ENCODE results near the gene FBXL20. TPM values are rescaled to one million over a fixed set of nuclear protein-coding genes. Genes with fewer than 3 reads are reported as not detected.

The FBXL20 gene
- total RNA-seq, 1 experiment from 2014 or later, result 5.0 TPM

DNA sequence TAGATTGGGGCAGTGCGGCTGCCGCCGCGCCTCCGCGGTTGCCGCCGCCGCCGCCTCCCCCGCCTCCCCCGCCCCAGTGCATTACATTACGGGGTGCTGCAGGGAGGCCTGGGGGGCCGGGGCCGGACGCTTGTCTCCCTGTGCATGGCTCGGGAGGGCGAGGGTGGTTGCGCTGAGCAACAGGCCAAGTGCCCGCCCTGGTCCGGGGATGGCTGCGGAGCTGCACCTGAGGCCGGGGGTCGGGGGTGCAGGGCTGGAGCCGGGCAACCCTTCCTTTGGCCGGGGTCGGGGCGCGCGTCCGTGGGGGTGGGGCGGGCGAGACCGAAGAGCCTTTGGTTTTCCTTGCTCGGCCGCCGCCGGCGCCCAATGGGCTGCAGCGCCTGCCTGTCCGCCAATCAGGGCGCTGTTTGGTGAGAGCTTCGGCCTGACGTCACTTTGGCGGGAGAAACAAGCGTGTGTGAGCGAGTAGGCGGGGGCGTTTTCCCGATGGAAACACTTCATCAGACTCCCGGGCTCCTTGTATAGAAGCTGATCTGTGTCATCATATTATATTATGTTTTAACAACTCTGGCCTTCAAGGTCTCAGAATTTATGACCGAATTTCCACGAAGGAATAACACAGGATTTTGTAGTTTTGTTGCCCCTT, 941 bp upstream of the FBXL20 start:
- POLR2A ChIA-PET (ENCODE audit: unreplicated experiment), result no interaction called here

DNA sequence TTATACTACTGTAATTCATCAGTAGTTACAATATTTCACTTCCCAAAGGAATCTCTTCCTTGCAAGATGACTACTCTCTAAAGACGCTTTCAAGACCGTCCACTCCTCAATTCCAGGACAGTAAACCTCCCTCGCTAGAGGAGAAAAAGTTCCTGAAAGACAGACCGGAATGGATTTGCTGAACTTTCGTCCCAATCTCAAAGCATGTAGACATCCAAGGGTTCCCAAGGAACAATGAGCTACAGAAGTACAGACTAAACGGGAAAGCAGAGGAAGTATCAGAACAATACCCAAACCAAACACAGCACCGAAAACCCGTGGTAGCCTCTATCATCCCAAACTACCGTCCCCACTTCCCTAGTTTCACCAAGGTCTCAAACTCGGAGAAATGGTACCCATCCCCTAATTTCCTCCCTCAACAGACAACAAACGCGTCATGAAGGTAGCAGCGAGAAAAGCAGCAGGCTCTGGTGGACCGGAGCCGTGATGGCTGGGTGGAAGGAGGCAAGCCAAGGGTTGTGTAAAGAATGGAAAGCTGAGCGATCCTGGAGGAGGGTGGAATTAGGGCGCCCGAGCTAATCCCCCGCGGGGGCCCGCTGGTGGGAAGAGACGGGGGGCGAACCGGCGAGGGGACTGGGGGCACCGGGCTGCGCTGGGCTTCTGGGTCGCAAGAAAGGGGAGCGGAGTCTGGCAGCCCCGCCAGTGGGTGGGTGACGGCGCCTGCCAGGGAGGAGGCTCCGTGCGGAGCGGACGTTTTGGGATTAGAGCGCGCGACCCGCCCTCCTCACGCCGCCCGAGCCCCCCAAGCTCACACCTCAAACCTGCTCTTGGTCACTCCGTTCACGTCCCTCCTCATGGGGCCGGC, 647 bp downstream of the FBXL20 start:
- Histone ChIP-seq H3K36me3 (ENCODE audit: low read depth, low read length) (0 out of 2 replicates have a peak, but pooled peaks cover 4% of the 10 kb centered on the region), H3K79me2 (ENCODE audit: low read length) (peaks cover 8% of the 10 kb centered on the region; the same call in 1 of the 2 replicates), H2AFZ (ENCODE audit: low read length) (peak overlapping the region; percentile 96), H3K4me2 (ENCODE audit: low read length) (peak overlapping the region; percentile 94), H3K9me3 (ENCODE audit: low read length) (no peaks in the 10 kb centered on the region), H3K4me1 (ENCODE audit: insufficient read depth, low read length) (peaks cover 26% of the 10 kb centered on the region), H4K20me1 (ENCODE audit: low read length) (peaks cover 8% of the 10 kb centered on the region; the same call in 1 of the 2 replicates), H3K9me2 (replicated peaks; ENCODE audit: low read length) (no peaks in the 10 kb centered on the region), H3K4me3 (ENCODE audit: low read length) (peak overlapping the region; percentile 96), H3K27ac (ENCODE audit: low read length) (no peak overlapping the region), H3K27me3 (ENCODE audit: low read length) (no peaks in the 10 kb centered on the region), H3F3A (ENCODE audit: low read length, unreplicated experiment) (no peaks in the 10 kb centered on the region), H3K9ac (ENCODE audit: low read length) (peak overlapping the region; percentile 60)
- CTCF ChIA-PET, result interaction anchor here (1.1 kb wide), 1 partner anchor 48 kb away, joined by 5 read pairs; no protein-coding TSS in a partner anchor
- DNase-seq, result no peak
- no peak for ATAC-seq
- TF ChIP-seq EZH2phosphoT487 (IDR thresholded peaks at IDR 0.05; ENCODE audit: borderline replicate concordance, low read length) (no peak), EZH2 (IDR thresholded peaks at IDR 0.05; ENCODE audit: low read length, unreplicated experiment) (no peak)
- TF ChIP-seq, protein P1, sequence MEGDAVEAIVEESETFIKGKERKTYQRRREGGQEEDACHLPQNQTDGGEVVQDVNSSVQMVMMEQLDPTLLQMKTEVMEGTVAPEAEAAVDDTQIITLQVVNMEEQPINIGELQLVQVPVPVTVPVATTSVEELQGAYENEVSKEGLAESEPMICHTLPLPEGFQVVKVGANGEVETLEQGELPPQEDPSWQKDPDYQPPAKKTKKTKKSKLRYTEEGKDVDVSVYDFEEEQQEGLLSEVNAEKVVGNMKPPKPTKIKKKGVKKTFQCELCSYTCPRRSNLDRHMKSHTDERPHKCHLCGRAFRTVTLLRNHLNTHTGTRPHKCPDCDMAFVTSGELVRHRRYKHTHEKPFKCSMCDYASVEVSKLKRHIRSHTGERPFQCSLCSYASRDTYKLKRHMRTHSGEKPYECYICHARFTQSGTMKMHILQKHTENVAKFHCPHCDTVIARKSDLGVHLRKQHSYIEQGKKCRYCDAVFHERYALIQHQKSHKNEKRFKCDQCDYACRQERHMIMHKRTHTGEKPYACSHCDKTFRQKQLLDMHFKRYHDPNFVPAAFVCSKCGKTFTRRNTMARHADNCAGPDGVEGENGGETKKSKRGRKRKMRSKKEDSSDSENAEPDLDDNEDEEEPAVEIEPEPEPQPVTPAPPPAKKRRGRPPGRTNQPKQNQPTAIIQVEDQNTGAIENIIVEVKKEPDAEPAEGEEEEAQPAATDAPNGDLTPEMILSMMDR (conservative IDR thresholded peaks at IDR 0.05; ENCODE audit: low read depth, low read length), result no peak
- BruUV-seq (replicated peaks), result no TSS peak
- intact Hi-C loops (cut with micrococcal nuclease), result loop anchor here (5.0 kb wide), 2 partner anchors 62 to 118 kb away; partner anchors contain the start of gene CDK12
- POLR2A ChIA-PET (ENCODE audit: unreplicated experiment), result no interaction called here

More for the DNA sequence above, 941 bp upstream of the FBXL20 start:
- TF ChIP-seq, protein P1 (conservative IDR thresholded peaks at IDR 0.05; ENCODE audit: low read depth, low read length), result no peak
- TF ChIP-seq EZH2 (IDR thresholded peaks at IDR 0.05; ENCODE audit: low read length, unreplicated experiment) (no peak), EZH2phosphoT487 (IDR thresholded peaks at IDR 0.05; ENCODE audit: borderline replicate concordance, low read length) (no peak)
- Histone ChIP-seq H3F3A (ENCODE audit: low read length, unreplicated experiment) (no peaks in the 10 kb centered on the region), H3K27ac (ENCODE audit: low read length) (no peak overlapping the region), H3K27me3 (ENCODE audit: low read length) (no peaks in the 10 kb centered on the region), H3K9me2 (replicated peaks; ENCODE audit: low read length) (no peaks in the 10 kb centered on the region), H3K4me1 (ENCODE audit: insufficient read depth, low read length) (peaks cover 29% of the 10 kb centered on the region), H3K9me3 (ENCODE audit: low read length) (no peaks in the 10 kb centered on the region), H4K20me1 (ENCODE audit: low read length) (peaks cover 8% of the 10 kb centered on the region; the same call in 1 of the 2 replicates), H2AFZ (ENCODE audit: low read length) (peak overlapping the region; percentile 96), H3K4me2 (ENCODE audit: low read length) (peak overlapping the region; percentile 94), H3K4me3 (ENCODE audit: low read length) (peak overlapping the region; percentile 96), H3K9ac (ENCODE audit: low read length) (peak overlapping the region; percentile 60; the same call in 1 of the 2 replicates), H3K79me2 (ENCODE audit: low read length) (peaks cover 8% of the 10 kb centered on the region; the same call in 1 of the 2 replicates), H3K36me3 (ENCODE audit: low read depth, low read length) (peaks cover 6% of the 10 kb centered on the region; the same call in 1 of the 2 replicates)
- no TSS peak for BruUV-seq (replicated peaks)
- peak; percentile 72 for ATAC-seq
- intact Hi-C loops (cut with micrococcal nuclease), result loop anchor here (5.0 kb wide), 2 partner anchors 60 to 120 kb away; partner anchors contain the start of gene CDK12
- peak; percentile 93 for DNase-seq
- CTCF ChIA-PET, result interaction anchor here (0.6 kb wide), 1 partner anchor 12 kb away, joined by 4 read pairs; no protein-coding TSS in a partner anchor
